Left renal pelvis (tissue), 4 donors: ENCODE results near the gene BMP2. TPM values are rescaled to one million over a fixed set of nuclear protein-coding genes. Genes with fewer than 3 reads are reported as not detected.

Experiments used
- DNase-seq, 4 donors: peaks; one replicate each; pipeline ENCODE4 v3.0.0-alpha.2; 2013; ENCODE audit warnings: low read depth in 4 of 4, low spot score in 3 of 4
- polyA plus RNA-seq, 4 donors: library from polyadenylated mRNA; unstranded; fragments of 120-200 nt; gene quantifications; one replicate each; pipeline ENCODE4 v1.2.1, GENCODE V29; 2013; ENCODE audit not compliant: insufficient read length in 4 of 4

BMP2 gene
- 10 to 100 TPM in 3 of 4 donors, 1 to 10 TPM in 1; 3.7 to 24.2 (median 19.0) TPM for polyA plus RNA-seq

GRCh38 chr20:6767536-6768227 lies at the start of gene BMP2:
Gene BMP2, plus strand, starts transcription at chr20:6767686. Its CDS starts 2,441 bp downstream, at chr20:6770127.
- DNase-seq, result peak in 1 of 4 donors; percentile 44

GRCh38 chr20:6718662-6719368 lies 48.7 kb upstream of the BMP2 start:
- no peak for DNase-seq

- DNase-seq, result no peak
Observed at GRCh38 chr20:6719369-6719721, 48.1 kb upstream of the BMP2 start.

- DNase-seq, result no peak
Observed at GRCh38 chr20:6726761-6727160, 40.7 kb upstream of the BMP2 start.

GRCh38 chr20:6730672-6731328 lies 36.7 kb upstream of the BMP2 start:
- DNase-seq, result no peak

- no peak for DNase-seq
Observed at GRCh38 chr20:6732001-6732447, 35.5 kb upstream of the BMP2 start.

GRCh38 chr20:6732851-6733250 lies 34.6 kb upstream of the BMP2 start:
- no peak for DNase-seq

GRCh38 chr20:6733965-6734364 lies 33.5 kb upstream of the BMP2 start:
- DNase-seq, result no peak

- DNase-seq, result no peak
Observed at GRCh38 chr20:6735942-6736845, 31.3 kb upstream of the BMP2 start.

GRCh38 chr20:6739406-6739805 lies 28.1 kb upstream of the BMP2 start:
- DNase-seq, result no peak

GRCh38 chr20:6740096-6740495 lies 27.4 kb upstream of the BMP2 start:
- DNase-seq, result no peak

GRCh38 chr20:6744180-6744579 lies 23.3 kb upstream of the BMP2 start:
- no peak for DNase-seq

- DNase-seq, result no peak
Observed at GRCh38 chr20:6744805-6745204, 22.7 kb upstream of the BMP2 start.

- no peak for DNase-seq
Observed at GRCh38 chr20:6746901-6747609, 20.4 kb upstream of the BMP2 start.

GRCh38 chr20:6750438-6750837 lies 17.0 kb upstream of the BMP2 start:
- DNase-seq, result no peak

GRCh38 chr20:6756693-6757595 lies 10.5 kb upstream of the BMP2 start:
- no peak for DNase-seq

GRCh38 chr20:6764619-6765018 lies 2.9 kb upstream of the BMP2 start:
- DNase-seq, result no peak

GRCh38 chr20:6765469-6766058 lies 1.9 kb upstream of the BMP2 start:
- peak in 2 of 4 donors; percentile 42 to 68 for DNase-seq

GRCh38 chr20:6766433-6766832 lies 1.1 kb upstream of the BMP2 start:
- no peak for DNase-seq
